GM23248 (cell line): ENCODE results near the gene ZIC4.

Experiments
- EZH2 ChIP-seq: fragments of 200-600 bp; sonication (generic); IDR thresholded peaks from 2 replicates; pipeline ENCODE4 v1.6.1; 2018; ENCODE audit warnings: antibody characterized with exemption, mild to moderate bottlenecking; ENCODE audit not compliant: insufficient read depth, poor library complexity, severe bottlenecking
- EZH2phosphoT487 ChIP-seq: fragments of 200-600 bp; sonication (generic); IDR thresholded peaks from 2 replicates; pipeline ENCODE4 v1.6.1; 2018; ENCODE audit warnings: antibody characterized with exemption, moderate library complexity, mild to moderate bottlenecking, low read depth; ENCODE audit not compliant: insufficient read depth

DNA sequence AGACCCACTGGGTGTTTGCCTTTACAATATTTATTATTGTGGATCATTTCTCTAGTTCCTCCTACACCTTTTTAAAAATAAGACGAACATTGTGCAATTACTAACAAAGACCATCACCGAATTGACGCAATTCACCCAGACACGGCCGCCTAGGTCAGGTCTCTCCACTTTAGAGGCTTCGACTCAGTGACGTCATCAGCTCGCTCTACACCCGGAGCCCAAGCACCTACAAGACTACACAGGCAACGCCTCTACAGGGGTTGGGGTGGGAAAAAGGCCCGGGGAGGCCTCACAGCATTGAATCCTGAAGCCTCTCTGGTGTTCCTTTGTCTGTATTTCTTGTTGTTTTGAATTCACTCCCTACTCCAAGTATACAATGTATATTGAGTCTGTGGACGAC is 16.6 kb downstream of the ZIC4 start:
- no peak for TF ChIP-seq EZH2phosphoT487
- TF ChIP-seq EZH2: no peak
